Activated T-helper 1 cell treated with anti-CD3 and anti-CD28 coated beads, Interleukin-2, amount 50 U/mL, for 16 hours (primary cell): ENCODE data around the gene TANK.
"Not testable (repeated sequence)": the region's sequence is repeated elsewhere in the genome, so short reads cannot be mapped to it uniquely, and the experiment has no call there.

Experiments used
- DNase-seq, 2 donors: peaks; one replicate each; pipeline ENCODE4 v3.0.0-alpha.2; 2020; ENCODE audit warnings: low read depth in 1 of 2, low spot score in 1 of 2

TANK gene

DNA sequence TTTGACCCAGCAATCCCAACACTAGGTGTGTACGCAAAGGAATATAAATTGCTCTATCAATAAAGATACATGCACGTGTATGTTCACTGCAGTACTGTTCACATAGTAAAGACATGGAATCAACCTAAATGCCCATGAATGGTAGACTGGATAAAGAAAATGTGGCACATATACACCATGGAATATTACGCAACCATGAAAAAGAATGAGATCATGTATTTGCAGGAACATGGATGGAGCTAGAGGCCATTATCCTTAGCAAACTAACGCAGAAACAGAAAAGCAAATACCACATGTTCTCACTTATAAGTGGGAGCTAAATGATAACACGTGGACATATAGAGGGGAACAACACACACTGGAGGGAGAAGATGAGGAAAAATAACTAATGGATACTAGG is 27.8 kb upstream of the TANK start:
- DNase-seq: not testable (repeated sequence)

- DNase-seq: no peak
Measured at GRCh38 chr2:161133366-161133765, 26.9 kb upstream of the TANK start.

- no peak for DNase-seq
Measured at GRCh38 chr2:161134547-161135518, 25.4 kb upstream of the TANK start.

GRCh38 chr2:161135951-161136593 is 24.2 kb upstream of the TANK start:
- DNase-seq: no peak

DNA sequence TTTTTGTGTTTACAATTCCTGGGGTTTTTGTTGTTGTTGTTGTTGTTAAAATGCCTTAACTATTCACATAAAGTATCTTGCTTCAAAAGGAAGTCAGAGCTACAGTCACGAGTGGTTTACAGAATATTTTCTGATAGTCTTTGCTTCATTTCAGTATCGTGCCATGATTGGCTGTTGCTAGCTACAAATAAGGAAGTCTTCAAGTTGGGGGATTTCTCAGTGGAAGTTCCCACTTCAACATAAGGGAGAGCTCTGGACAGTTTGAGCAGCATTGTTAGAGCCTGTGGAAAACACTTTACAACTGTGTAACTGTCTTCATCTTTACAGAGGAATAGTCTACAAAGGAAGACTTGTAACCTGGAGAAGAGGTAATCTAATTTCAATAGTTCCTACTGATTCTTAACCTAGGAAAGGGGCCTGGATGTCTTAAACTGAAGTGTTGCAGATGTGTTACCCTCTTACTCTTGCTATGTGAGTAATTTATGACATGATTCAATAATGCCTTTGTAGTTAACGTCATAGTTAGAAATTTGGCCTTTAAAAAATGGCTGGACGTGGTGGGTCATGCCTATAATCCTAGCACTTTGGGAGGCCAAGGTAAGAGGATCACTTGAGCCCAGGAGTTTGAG is 23.4 kb upstream of the TANK start:
- peak in 1 of 2 donors; percentile 9 for DNase-seq

DNA sequence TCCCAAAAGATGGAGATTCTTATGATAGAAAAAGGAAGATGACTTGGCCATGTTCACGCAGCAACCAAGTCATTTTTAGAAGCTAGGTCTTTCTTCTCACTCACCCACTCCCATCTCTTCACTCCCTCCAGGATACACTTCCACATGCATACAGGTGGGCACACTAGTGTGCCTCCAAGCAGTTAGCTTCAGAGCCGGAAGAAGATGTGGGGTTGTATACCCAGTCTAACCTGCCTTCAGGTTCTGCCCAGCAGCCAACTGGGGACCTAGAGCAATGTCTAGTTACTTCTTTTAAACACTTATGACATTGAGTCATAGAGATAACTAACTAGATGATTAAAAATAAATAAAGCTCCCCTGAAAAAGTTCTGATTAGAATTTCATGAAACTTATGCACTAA is 21.8 kb upstream of the TANK start:
- DNase-seq: no peak

GRCh38 chr2:161139098-161139987 is 20.9 kb upstream of the TANK start:
- DNase-seq: no peak

- DNase-seq: no peak
Measured at GRCh38 chr2:161141033-161141432, 19.2 kb upstream of the TANK start.

- DNase-seq: no peak
Measured at GRCh38 chr2:161146209-161146775, 13.9 kb upstream of the TANK start.

DNA sequence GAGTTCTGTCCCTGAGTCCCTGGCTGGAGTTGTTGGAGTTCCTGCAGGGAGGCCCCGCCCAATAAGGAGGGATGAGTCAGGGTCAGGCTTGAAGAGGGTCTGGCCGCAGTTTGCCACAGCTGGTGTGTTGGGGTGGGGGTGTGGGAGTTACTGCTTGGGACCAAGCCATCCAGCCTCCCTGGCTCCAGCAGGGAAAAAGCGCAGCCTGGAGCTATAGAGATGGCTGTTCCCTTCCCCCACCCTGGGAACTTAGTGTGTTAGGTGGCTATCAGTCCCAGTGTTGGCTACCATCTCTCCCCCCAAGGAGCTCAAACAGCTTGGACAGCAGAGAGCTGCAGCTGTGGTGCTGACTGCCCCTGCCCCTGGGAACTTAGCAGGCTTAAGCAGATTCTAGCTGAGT is 13.2 kb upstream of the TANK start:
- DNase-seq: no peak

GRCh38 chr2:161147856-161148255 is 12.4 kb upstream of the TANK start:
- DNase-seq: no peak

- DNase-seq: no peak
Measured at GRCh38 chr2:161150704-161151103, 9.5 kb upstream of the TANK start.

DNA sequence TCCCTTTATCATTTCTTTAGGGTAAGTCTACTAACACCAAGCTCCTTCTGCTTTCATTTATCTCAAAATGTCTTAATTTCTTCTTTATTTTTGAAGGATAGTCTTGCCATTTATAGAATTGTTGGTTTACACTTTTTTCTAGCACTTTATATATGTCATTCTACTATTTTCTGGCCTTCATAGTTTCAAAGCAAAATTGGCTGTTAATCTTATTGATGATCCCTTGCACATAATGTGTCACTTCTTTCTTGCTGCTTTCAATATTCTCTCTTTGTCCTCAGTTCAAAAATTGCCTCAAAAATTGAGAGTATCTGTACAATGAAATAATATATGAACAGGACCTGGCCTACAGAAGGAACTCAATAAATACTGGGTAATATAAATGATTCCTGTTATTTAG is 7.9 kb upstream of the TANK start:
- no peak for DNase-seq

- no peak for DNase-seq
Measured at GRCh38 chr2:161158882-161159281, 1.3 kb upstream of the TANK start.

DNA sequence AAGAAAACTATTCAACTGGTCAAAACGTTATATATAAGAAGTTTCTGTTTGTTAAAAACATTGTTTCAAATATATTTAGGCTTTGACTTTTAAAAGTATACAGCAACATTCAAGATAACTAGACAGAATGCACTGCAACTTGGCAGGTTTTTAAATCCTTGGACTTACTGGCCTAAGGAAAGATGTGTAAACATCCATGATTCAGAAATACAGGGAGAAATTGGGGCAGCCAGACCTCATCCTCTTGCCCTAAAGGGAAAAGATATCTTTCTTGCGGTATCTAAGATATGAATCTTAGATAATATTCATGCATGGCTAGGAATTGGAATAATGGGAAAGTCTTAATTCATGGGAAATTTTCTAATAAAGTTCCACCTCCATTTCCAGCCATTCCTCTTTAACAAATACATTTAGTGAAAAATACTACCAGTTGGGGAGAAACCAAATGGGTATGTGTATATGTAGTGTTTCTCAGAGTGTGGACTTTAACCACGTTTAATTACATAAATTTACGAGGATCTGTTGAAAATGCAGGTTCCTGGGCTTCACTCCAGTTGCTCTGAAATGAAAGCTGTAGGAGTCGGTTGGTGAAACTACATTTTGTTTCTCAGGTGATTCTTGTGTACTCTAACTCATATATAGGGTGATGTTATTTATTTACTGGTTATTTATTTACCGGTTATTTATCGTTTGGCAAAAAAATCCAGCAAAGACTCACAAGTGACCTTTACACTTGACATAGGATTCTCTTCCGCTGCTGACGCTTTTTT is 587 bp upstream of the TANK start:
- no peak for DNase-seq

DNA sequence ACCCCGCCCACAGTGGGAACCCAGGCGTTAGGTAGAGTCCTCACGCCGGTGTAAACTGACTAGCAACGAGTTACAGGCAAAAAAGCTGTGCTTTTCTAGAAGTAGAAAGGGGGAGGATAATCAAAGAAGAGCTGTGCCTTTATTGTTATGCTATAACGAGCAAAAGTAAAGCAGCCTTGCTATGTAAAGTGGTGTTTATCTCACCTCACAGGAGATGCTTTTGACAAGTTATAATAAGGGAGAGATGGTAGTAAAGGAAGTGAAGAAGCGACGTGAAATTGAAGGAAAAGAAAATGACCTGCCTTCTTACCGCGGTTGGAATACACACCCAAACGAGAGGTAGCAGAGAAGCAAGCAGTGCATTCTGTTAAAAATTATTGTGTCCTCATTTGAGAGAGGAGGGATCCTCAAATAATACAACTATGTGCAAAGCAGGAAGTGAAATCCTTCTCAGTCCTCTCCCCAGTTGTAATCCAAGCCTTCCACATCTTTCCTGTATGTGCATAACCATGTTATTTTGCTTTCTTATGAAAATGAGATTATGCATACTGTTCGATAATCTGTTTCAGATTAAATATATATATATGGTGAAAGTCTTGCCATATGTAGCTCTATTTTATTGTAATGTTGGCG is 962 bp downstream of the TANK start:
- peak in 1 of 2 donors; percentile 30 for DNase-seq

DNA sequence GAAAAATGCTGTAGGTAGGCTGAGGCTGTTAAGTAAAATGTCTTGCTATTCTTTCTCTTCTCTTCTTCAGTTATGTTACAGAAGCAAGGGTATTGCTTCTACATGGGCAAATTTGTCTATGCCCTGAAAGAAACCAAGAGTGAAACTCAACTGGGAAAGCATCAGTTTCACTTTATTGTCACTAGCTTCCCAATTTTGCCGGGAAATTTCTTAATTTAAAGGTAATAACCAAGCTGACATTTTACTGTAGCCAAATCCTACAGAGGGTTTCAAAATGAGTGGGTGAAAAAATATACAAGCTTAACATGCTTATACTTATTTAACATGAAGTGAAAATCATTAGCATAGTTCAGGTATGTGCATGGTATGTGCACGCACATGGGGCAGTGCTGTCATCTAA is 3.2 kb downstream of the TANK start:
- DNase-seq: no peak

DNA sequence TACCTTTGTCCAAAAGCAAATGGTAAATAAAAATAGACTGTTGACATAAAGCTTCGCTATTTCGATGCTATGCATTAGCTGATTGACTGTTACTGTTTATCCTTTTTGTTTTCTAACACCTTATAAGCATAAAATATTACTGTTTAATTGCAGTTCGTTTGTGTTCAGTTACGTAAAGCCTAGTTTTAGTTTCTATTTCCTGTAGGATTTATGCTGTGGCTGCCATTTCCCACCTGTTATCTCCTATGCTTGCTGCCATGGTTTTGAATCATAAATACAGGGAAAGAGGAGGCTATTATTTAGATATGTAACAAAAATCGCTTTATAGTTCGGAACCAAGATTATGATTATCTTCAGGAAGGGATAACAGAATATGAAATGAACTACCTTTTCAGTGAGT is 3.9 kb downstream of the TANK start:
- DNase-seq: no peak

DNA sequence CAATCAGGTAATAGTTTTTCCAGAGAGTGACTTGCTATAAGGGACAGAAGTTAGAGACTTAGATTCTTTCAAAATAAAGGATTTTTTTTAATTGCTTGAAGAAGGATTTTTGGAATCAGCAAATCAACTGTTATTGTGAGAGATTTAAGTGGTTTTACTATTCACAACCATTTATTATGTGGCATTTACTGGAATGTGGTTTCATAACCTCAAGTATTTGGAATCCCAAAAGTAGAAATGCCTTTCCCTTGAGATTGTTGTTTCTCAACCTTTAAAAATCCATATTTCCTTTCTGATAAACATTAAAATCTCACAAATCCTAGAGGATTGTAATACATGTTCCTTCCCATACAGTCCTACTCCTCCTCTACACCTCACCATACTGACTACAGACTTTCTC is 5.0 kb downstream of the TANK start:
- DNase-seq: no peak
